GM06990 (cell line): ENCODE measurements around the gene SSBP4.
"Not testable (repeated sequence)": the region's sequence is repeated elsewhere in the genome, so short reads cannot be mapped to it uniquely, and the experiment has no call there.

ENCODE experiments used
- DNase-seq: peaks from one replicate; pipeline ENCODE4 v3.0.0-alpha.2; 2011; ENCODE audit not compliant: insufficient read length; ENCODE audit errors: extremely low read depth
- H3K27me3 ChIP-seq: replicated peaks from 2 replicates; pipeline ENCODE4 v1.6.0; 2011; ENCODE audit warnings: low read length; ENCODE audit not compliant: control insufficient read depth, insufficient read depth
- H3K36me3 ChIP-seq: 2 replicates; pipeline ENCODE4 v1.5.1; 2011; ENCODE audit warnings: low read length; ENCODE audit not compliant: control insufficient read depth, insufficient read depth
- H3K4me3 ChIP-seq: replicated peaks from 2 replicates; pipeline ENCODE4 v1.5.1; 2011; ENCODE audit warnings: low read depth, mild to moderate bottlenecking, control low read depth, low read length
- CTCF ChIP-seq: IDR thresholded peaks from 2 replicates; pipeline ENCODE4 v1.5.1; 2011; ENCODE audit warnings: low read length, control low read depth, mild to moderate bottlenecking, inconsistent platforms; ENCODE audit not compliant: insufficient read depth, poor library complexity, severe bottlenecking

Gene SSBP4

DNA sequence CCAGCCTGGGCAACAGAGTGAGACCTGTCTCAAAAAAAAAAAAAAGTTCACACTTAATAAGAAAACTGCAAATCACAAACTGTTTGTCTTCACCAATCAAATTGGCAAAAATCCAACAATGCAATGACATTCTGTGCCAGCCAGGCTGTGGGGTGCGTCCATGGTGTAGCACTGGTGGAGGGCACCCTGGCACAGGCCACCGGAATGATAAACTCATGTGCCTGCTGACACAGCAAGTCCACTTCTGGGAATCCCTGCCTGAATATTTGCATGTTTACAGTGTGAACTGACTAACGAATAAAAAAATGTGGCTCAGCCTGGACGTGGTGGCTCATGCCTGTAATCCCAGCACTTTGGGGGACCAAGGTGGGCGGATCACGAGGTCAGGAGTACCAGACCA is 20.2 kb upstream of the SSBP4 start:
- no peak for DNase-seq
- Histone ChIP-seq H3K4me3 (no peak overlapping the region), H3K36me3 (no peaks in the 10 kb centered on the region), H3K27me3 (no peaks in the 10 kb centered on the region)
- no peak for TF ChIP-seq CTCF

GRCh38 chr19:18401580-18402112 is 17.6 kb upstream of the SSBP4 start:
- H3K36me3 ChIP-seq: no peaks in the 10 kb centered on the region
- H3K4me3 ChIP-seq: no peak overlapping the region
- DNase-seq: peak; percentile 66
- no peaks in the 10 kb centered on the region for H3K27me3 ChIP-seq
- peak; percentile 63 for TF ChIP-seq CTCF

DNA sequence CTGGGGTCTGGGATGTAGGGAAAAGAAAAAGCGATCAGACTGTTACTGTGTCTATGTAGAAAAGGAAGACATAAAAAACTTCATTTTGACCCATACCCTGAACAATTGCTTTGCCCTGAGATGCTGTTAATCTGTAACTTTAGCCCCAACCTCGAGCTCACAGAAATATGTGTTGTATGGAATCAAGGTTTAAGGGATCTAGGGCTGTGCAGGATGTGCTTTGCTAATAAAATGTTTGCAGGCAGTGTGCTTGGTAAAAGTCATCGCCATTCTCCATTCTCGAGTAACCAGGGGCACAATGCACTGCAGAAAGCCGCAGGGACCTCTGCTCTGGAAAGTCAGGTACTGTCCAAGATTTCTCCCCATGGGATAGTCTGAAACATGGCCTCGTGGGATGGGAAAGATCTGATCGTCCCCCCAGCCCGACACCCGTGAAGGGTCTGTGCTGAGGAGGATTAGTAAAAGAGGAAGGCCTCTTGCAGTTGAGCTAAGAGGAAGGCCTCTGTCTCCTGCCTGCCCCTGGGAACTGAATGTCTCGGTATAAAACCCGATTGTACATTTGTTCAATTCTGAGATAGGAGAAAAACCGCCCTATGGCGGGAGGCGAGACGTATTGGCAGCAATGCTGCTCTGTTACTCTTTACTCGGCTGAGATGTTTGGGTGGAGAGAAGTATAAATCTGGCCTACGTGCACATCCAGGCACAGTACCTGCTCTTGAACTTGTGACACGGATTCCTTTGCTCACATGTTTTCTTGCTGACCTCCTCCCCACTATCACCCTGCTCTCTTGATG is 16.5 kb upstream of the SSBP4 start:
- not testable (repeated sequence) for DNase-seq, H3K4me3 ChIP-seq, H3K27me3 ChIP-seq, H3K36me3 ChIP-seq

- H3K36me3 ChIP-seq, H3K27me3 ChIP-seq, DNase-seq, H3K4me3 ChIP-seq: not testable (repeated sequence)
Measured at GRCh38 chr19:18405754-18406153, 13.4 kb upstream of the SSBP4 start.

GRCh38 chr19:18406749-18407148 is 12.4 kb upstream of the SSBP4 start:
- no peak for DNase-seq
- no peak overlapping the region for H3K4me3 ChIP-seq
- no peak for TF ChIP-seq CTCF
- no peaks in the 10 kb centered on the region for H3K27me3 ChIP-seq
- no peaks in the 10 kb centered on the region for H3K36me3 ChIP-seq

DNA sequence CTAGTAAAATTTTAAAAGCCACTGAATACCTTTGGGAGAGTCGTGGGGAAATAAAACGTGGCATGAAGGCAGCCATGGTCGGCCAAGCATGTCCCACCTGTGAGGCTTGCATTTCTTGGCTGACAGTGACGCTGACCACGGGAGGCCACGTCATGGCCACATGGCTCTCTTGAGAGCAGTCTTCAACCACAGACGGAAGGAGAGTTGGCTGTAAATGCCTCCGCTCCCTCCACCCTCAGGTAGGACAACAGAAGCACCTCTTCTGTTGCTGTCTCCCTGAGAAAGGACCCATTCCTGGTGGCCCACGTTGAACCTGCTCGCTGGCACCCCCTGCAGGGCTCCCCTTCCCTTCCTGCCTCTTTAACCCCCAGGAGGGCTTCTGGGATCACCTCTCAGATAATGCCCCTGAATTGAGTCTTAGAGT is 11.1 kb upstream of the SSBP4 start:
- peak; percentile 74 for DNase-seq
- H3K36me3 ChIP-seq: no peaks in the 10 kb centered on the region
- TF ChIP-seq CTCF: peak; percentile 62
- no peaks in the 10 kb centered on the region for H3K27me3 ChIP-seq
- H3K4me3 ChIP-seq: no peak overlapping the region
